Activated naive CD4-positive, alpha-beta T cell treated with anti-CD3 and anti-CD28 coated beads, Interleukin-2, amount 10 ng/mL, durations not matched to agents 7 days and 5 days (primary cell): ENCODE measurements around the gene IZUMO1.
A peak's percentile ranks its signal among the peaks of the same experiment; 100 is the strongest.

Experiments
- CTCF ChIA-PET: fragments of 350-600 bp; sonication (Branson Sonifier 250); formaldehyde crosslinking; loops from one replicate; lab custom pipeline; 2021; ENCODE audit warnings: antibody characterized with exemption; lab: Charles Lee
- DNase-seq: peaks from one replicate; pipeline ENCODE4 v3.0.0-alpha.2; 2020
- H3K27ac Mint-ChIP-seq: one replicate; pipeline ENCODE4 v1.8.0; 2021; ENCODE audit warnings: mild to moderate bottlenecking, moderate library complexity, mixed read lengths
- H3K27me3 Mint-ChIP-seq: one replicate; pipeline ENCODE4 v1.8.0; 2021; ENCODE audit warnings: mild to moderate bottlenecking, mixed read lengths
- H3K36me3 Mint-ChIP-seq: one replicate; pipeline ENCODE4 v1.8.0; 2021; ENCODE audit warnings: mixed read lengths
- H3K4me1 Mint-ChIP-seq: one replicate; pipeline ENCODE4 v1.8.0; 2021; ENCODE audit warnings: mixed read lengths
- H3K4me3 Mint-ChIP-seq: one replicate; pipeline ENCODE4 v1.8.0; 2021; ENCODE audit warnings: mild to moderate bottlenecking, moderate library complexity, mixed read lengths
- H3K9me3 Mint-ChIP-seq: one replicate; pipeline ENCODE4 v1.8.0; 2021; ENCODE audit warnings: mixed read lengths

The IZUMO1 gene

DNA sequence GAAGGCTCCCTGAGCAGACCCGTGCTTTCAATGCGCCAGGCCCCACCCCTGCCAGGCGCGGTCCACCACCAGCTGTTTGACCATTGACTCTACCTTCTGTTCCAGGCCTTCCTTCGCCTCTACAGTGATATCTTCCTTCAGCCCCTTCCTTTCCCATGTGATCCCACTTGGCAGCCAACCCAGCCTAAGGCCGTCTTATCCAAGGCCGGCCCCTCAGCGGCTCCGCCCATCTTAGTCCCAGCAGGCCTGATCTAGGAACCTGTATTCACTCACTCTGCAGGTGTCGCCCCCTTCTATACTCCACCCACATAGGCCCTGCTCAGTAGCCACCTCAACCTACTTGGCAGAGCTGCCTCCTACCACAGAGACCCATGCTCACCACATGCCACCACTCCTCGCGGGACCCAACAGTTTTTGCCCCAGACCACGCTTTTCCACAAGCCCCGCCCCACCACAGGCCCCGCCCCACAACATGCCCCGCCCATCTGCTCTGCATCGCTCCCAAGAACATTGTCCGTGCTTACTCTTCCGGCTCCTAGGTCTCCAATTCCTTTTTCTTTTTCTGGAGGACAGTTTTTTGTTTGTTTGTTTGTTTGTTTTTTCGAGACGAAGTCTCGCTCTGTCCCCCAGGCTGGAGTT, 9.2 kb downstream of the IZUMO1 start:
- no peak overlapping the region for H3K4me3 Mint-ChIP-seq
- no peak for DNase-seq
- CTCF ChIA-PET, result interaction anchor here (1.7 kb wide), 2 partner anchors 25 to 88 kb away, joined by 3 to 6 read pairs; no protein-coding TSS in a partner anchor
- H3K27ac Mint-ChIP-seq, result no peak overlapping the region
- peaks cover 31% of the 10 kb centered on the region for H3K4me1 Mint-ChIP-seq
- no peaks in the 10 kb centered on the region for H3K9me3 Mint-ChIP-seq
- H3K27me3 Mint-ChIP-seq, result peaks cover 33% of the 10 kb centered on the region
- H3K36me3 Mint-ChIP-seq, result no peaks in the 10 kb centered on the region

DNA sequence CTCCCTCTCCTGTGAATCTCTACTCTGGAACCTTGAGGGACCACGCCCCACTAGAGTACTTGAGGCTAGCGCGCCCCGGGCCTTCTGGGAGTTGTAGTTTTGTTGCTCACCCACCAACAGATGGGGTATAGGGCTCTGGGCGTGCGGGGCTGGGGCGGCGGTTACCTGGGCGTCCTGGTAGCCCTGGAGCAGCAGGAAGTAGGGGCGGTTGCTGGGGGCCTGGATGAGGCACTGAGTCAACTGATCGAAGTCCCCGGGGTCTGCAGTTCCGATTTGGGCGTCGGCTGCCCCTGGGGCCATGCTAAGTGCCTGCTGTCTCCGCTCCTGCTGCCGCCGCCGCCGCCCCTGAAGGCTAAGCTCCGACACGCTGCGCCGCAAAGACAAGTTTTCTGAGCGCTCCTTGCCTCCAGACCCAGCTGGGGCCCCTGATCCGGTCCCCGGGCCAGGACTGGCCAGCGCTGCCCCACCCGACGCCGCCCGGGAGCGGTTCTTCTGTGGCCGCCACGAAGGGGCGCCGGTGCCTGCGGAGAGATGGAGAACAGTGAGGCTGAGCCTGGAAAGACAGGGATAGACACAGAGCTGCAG, 11.6 kb downstream of the IZUMO1 start:
- Mint-ChIP-seq H3K36me3 (peaks cover 3% of the 10 kb centered on the region), H3K9me3 (peaks cover 3% of the 10 kb centered on the region), H3K4me3 (no peak overlapping the region), H3K27ac (no peak overlapping the region), H3K27me3 (peaks cover 30% of the 10 kb centered on the region), H3K4me1 (peaks cover 12% of the 10 kb centered on the region)
- no peak for DNase-seq
- CTCF ChIA-PET, result no interaction called here

DNA sequence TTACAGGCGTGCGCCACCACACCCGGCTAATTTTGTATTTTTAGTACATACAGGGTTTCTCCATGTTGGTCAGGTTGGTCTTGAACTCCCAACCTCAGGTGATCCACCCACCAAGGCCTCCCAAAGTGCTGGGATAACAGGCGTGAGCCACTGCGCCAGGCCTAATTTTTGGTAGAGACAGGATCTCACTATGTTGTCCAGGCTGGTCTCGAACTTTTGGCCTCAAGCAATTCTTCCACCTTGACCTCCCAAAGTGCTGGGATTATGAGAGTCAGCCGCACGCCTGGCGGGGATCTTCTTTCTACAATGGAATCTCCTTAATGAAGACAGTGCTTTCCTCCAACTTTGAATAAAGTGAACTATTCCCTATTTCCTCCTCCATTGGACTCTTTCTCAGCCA, 12.1 kb downstream of the IZUMO1 start:
- H3K27me3 Mint-ChIP-seq, result peaks cover 25% of the 10 kb centered on the region

DNA sequence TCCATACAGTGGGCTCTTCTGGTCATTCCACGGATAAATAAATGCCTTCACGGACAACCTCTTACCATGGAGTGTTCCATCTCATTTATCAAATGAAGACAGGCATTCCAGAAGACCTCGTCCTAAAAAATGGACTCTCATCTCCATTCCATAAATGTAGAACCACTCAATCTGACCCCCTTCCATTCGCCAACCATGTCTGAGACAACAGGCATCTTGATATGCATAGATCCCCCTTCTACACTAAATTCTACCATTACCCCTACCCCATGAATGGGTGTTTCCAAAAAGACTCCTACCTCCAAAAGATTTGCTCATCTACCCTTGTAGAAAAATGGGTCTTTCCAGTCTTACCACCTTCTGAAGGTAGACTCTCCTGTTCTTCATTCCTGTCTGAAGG, 15.3 kb downstream of the IZUMO1 start:
- Mint-ChIP-seq H3K9me3 (peaks cover 16% of the 10 kb centered on the region), H3K4me1 (peaks cover 11% of the 10 kb centered on the region), H3K4me3 (no peak overlapping the region), H3K27me3 (peaks cover 21% of the 10 kb centered on the region), H3K36me3 (peaks cover 18% of the 10 kb centered on the region), H3K27ac (no peak overlapping the region)
- CTCF ChIA-PET, result no interaction called here
- DNase-seq, result no peak

More for the DNA sequence above, 12.1 kb downstream of the IZUMO1 start:
- Mint-ChIP-seq H3K36me3 (peaks cover 4% of the 10 kb centered on the region), H3K4me1 (peaks cover 8% of the 10 kb centered on the region), H3K4me3 (no peak overlapping the region), H3K9me3 (peaks cover 3% of the 10 kb centered on the region), H3K27ac (no peak overlapping the region)
- CTCF ChIA-PET, result no interaction called here
- no peak for DNase-seq

DNA sequence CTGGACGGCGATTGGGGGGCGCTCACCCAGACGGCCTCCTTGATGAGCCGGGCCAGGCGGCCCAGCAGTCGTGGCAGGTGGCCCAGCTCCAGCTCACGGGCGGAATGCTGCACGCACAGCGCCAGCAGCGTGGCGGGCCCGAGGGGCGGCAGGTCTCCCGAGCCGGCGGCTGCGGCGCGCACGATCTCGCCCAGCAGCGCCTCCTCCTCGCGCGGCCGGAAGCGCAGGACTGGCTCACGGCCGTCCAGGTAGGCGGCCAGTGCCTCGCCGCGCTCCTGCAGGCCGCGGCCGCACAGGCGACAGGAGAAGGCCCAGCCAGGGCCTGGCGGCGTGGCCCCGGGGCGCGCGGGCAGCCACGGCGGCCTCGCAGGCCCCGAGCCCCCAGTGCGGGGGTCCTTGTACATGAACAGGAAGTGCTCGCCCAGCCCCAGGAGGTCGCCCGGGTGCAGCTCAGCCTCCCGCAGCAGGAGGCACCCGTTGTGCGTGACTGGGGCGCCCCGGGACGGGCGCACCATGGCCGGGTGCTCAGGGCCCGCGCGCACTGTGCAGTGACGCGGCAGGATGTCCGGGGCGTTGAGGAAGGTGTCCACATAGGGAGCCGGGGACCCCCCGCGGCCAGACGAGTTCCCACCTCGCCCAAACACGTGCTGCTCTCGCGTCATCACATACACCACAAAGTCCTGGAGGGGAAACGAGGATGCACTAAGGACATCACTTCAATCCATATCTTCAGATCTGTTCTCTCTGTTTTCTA, 17.6 kb downstream of the IZUMO1 start:
- no peak for DNase-seq
- Mint-ChIP-seq H3K27me3 (peaks cover 21% of the 10 kb centered on the region), H3K4me3 (no peak overlapping the region), H3K9me3 (peaks cover 28% of the 10 kb centered on the region), H3K4me1 (peaks cover 30% of the 10 kb centered on the region), H3K36me3 (peaks cover 31% of the 10 kb centered on the region), H3K27ac (no peak overlapping the region)
- CTCF ChIA-PET, result no interaction called here

DNA sequence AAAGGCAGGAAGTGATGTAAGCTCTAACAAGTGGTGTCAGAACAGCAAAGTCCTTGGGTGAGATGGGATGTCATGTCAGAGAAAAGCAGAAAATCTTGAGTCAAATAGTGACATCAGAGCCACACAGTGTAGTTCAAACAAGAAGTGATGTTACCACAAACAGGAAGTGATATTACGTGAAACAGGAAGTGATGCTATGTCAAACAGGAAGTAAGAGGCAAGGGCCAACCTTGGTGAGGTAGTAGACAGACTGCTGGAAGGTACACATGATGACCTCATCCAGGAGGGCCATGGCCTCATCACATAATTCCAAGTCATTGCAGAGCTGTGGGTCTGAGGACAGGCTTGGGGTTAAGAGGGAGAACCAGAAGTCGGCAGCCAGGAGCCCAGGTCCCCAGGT, 20.2 kb downstream of the IZUMO1 start:
- Mint-ChIP-seq H3K4me1 (peaks cover 38% of the 10 kb centered on the region), H3K36me3 (peaks cover 31% of the 10 kb centered on the region), H3K4me3 (no peak overlapping the region), H3K27me3 (peaks cover 8% of the 10 kb centered on the region), H3K27ac (peak overlapping the region; percentile 88), H3K9me3 (peaks cover 28% of the 10 kb centered on the region)
- CTCF ChIA-PET, result interaction anchor here (0.6 to 2.0 kb wide), 3 partner anchors 13 to 1661 kb away, joined by 3 to 8 read pairs (median 3); partner anchors contain the start of gene RASIP1
- DNase-seq, result peak; percentile 59

DNA sequence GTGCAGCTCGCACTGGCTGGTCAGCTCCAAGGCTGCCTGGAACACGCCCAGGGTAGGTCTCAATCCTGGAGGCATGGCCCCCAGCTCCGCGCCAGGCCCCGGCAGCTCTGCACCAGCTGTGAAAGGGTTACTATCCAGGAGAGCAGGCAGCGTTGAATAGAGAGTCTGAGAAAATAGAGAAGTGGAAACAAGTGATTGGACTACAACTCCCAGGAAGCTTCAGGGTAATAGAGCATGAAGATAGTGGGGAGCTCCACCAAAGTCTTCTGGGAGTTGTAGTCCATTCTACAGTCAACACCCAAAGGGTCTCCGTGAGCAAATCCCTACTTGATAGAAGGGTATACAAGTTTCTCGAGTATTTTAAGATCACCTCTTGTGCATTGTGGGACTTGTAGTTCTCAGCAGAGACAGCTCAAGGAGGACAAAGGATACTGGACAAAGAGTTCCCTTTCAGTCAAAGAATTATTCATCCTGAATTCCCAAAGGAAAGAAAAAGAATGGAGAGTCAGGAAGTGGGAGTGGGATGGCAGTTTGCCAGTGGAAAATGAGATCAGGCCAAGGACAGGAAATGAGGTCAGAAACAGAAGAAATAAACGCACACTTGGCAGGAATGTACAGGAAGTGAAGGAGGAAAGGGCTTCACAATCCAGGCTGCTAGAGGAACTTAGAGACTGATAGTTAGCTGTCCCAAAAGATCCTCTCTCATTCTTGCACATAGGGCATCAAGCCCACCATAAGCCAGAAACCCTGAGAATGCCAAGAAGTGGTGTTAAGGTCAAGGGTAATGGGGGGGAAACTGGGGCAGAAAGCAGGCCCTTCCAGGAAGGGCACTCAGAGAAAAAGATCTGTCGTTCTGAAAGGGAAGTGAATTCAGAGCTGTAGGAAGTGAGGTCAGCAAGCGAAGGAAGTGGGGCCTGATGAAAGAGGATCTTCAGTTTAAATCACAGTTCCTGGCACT, 21.6 kb downstream of the IZUMO1 start:
- Mint-ChIP-seq H3K4me3 (no peak overlapping the region), H3K9me3 (peaks cover 25% of the 10 kb centered on the region), H3K36me3 (peaks cover 28% of the 10 kb centered on the region), H3K4me1 (peaks cover 52% of the 10 kb centered on the region), H3K27me3 (no peaks in the 10 kb centered on the region), H3K27ac (peak overlapping the region; percentile 89)
- DNase-seq, result no peak
- CTCF ChIA-PET, result interaction anchor here (0.6 to 2.0 kb wide), 3 partner anchors 13 to 18 kb away, joined by 3 to 8 read pairs (median 4); partner anchors contain the start of gene RASIP1

DNA sequence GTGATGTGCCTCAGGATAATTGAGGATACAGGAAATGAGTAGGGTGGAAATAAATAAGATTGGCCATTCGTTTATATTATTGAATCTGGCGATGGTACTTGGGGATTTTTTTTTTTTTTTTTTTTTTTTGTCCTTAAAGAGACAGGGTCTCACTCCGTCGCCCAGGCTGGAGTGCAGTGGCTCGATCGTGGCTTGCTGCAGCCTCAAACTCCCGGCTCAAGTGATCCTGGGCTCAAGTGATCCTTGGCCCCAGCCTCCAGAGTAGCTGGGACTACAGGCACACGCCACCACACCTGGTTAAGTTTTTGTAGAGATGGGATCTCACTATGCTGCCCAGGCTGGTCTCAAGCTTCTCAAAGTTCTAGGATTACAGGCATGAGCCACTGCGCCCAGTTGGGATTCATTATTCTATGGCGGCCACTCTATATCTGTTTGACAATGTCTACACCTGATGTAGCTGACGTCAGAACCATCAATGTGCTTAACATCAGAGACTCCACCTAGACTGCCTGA, 24.5 kb downstream of the IZUMO1 start:
- Mint-ChIP-seq H3K36me3 (peaks cover 21% of the 10 kb centered on the region), H3K4me1 (peaks cover 48% of the 10 kb centered on the region), H3K4me3 (peak overlapping the region; percentile 26), H3K9me3 (peaks cover 18% of the 10 kb centered on the region), H3K27me3 (peaks cover 10% of the 10 kb centered on the region), H3K27ac (no peak overlapping the region)
- DNase-seq, result no peak
- CTCF ChIA-PET, result no interaction called here

DNA sequence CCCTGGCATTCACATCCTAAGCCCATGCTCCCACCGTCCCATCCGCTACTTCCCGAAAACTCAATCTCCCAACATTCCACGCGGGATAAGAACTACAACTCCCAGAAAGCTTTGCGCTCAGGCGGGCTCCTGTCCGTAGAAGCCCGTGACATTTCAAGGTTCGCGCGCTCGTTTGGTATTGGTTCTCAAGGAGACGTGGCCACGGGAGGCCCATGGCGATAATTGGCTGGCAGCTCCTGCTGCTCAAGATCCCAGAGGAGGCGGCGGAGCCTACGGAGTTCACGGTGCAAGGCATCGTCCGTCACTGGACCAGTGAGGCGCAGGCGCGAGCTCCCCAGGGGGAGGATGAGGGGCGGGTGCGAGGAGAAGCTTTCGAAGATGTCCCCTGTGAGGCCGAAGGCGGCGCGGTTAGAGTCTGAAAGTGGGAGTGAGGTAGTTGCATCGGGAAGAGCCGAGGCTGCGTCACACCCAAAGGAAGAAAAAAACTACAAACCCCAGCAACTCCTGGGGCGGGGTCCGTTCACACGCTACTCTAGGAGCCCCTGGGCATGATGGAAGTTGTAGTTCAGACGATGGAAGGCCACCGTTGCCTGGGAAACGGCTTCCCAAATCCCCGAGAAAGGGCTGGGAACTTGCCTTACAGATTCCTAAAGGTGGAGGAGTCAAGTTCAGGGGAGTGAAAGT, 26.0 kb downstream of the IZUMO1 start:
- Mint-ChIP-seq H3K9me3 (peaks cover 9% of the 10 kb centered on the region), H3K4me3 (peak overlapping the region; percentile 96), H3K27ac (peak overlapping the region; percentile 98), H3K36me3 (peaks cover 11% of the 10 kb centered on the region), H3K27me3 (peaks cover 12% of the 10 kb centered on the region), H3K4me1 (peaks cover 37% of the 10 kb centered on the region)
- peak; percentile 96 for DNase-seq
- CTCF ChIA-PET, result no interaction called here

DNA sequence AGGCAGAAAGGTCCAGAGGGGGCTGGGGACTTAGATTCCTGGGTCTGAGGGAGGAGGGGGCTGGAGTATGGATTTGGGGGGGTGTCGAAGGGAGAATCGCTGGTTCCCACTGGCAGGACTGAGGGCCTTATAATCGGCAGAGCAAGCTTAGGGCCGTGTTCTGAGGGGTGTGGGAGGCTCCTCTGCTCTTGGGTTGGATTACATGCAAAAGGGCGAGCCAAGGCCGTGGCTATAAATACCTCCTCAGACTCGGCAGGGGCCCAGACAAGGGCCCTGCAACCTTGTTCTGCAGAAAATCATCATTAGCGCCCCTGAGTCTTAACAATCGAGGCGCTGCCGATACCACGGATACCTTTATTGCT, 26.5 kb downstream of the IZUMO1 start:
- H3K4me1 Mint-ChIP-seq, result peaks cover 37% of the 10 kb centered on the region
- H3K9me3 Mint-ChIP-seq, result peaks cover 5% of the 10 kb centered on the region
- H3K36me3 Mint-ChIP-seq, result peaks cover 6% of the 10 kb centered on the region
- H3K27ac Mint-ChIP-seq, result peak overlapping the region; percentile 98
- CTCF ChIA-PET, result no interaction called here
- no peak for DNase-seq
- H3K4me3 Mint-ChIP-seq, result peak overlapping the region; percentile 96
- peaks cover 15% of the 10 kb centered on the region for H3K27me3 Mint-ChIP-seq

DNA sequence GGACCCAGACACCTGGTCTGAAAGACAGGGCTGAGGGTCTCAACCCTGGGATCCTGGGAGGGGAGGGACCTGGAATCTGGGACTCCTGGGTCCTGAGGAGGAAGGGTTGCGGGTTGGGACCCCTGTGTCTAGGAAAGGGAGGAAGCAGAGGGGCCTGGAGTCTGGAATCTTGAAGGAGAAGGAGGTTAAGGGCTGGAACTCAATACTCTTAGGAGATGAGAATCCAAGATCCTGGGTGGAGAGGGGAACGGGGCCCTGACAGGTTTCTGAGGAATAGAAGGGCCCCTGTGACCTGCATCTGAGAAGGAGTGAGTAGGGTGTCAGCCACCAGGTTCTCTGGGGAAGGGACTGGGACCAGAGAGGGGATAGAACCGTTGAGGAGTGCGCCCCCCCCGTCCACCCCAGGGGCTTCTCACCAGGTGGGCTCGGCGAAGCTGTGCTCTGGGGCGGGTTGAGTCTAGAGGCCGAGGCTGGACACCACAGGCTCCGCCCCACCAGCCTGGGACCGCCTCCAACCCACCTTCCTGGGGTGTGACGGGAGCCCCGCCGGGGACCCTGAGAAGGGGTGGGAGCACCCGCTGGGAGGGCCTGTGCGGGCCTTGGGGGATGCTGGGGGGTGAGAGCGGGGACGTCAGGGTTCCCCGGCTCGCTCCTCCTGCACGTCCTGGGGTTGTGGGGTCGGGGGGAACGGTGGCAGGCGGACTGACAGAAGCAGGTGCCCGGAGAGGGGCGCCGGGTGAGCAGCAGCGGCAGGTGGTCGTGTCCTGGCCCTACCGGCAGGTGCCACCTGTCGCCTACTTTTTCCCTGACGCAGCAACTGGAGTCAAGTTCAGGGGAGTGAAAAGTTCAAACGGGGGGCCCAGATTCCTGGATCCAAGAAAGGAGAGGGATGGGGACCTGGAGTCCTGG, 27.2 kb downstream of the IZUMO1 start, which contains the start of gene MAMSTR:
TSS of gene MAMSTR (minus strand) at position 463 of the 909 bp plus-strand sequence. CDS start 694 bp downstream, outside the sequence.
- Mint-ChIP-seq H3K4me1 (peaks cover 36% of the 10 kb centered on the region), H3K27ac (peak within 1 kb of the TSS; percentile 98), H3K36me3 (peaks cover 1% of the 10 kb centered on the region), H3K4me3 (peak within 1 kb of the TSS; percentile 96), H3K27me3 (peaks cover 15% of the 10 kb centered on the region), H3K9me3 (no peaks in the 10 kb centered on the region)
- CTCF ChIA-PET, result no interaction called here
- no peak for DNase-seq

DNA sequence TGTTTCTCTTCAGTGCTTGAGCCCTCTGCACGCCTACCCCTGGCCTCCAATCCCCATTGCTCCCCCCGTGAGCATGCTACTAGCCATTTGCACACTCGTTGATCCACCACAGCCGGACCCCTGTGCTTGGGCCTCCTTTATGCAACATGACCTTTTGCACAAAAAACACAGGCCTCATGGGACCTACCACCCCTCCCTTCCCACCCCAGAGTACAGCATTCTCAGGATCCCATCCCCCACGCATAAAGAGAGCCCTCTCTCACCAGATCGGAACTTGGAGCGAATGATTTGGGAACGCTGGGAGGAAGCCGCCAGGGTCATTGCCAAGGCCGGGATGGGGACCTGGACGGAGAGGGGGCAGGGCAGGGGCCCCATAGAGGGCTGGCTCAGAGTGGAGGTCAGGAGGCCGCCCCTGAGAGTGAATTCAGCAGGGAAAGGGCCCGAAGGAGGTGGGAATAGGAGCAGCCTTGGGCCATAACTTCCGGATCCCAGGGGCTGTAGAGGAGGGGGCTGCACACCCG, 27.9 kb downstream of the IZUMO1 start:
- DNase-seq, result no peak
- H3K4me1 Mint-ChIP-seq, result peaks cover 40% of the 10 kb centered on the region
- CTCF ChIA-PET, result no interaction called here
- no peaks in the 10 kb centered on the region for H3K9me3 Mint-ChIP-seq
- H3K27me3 Mint-ChIP-seq, result peaks cover 15% of the 10 kb centered on the region
- H3K4me3 Mint-ChIP-seq, result no peak overlapping the region
- peaks cover 1% of the 10 kb centered on the region for H3K36me3 Mint-ChIP-seq
- H3K27ac Mint-ChIP-seq, result peak overlapping the region; percentile 55
